ENCODE data around the gene FBH1.

- TF ChIP-seq CTCF (IDR thresholded peaks at IDR 0.05), result no peak
- no peak for TF ChIP-seq REST (IDR thresholded peaks at IDR 0.05; ENCODE audit: insufficient read depth in 1 of 2, low read depth in 2 of 2, low read length in 1 of 2)
- no peak for TF ChIP-seq TCF7L2 (IDR thresholded peaks at IDR 0.05; ENCODE audit: low read depth, low read length)
- no peak for TF ChIP-seq POLR2AphosphoS5 (IDR thresholded peaks at IDR 0.05; ENCODE audit: low read depth, low read length)
Measured at GRCh38 chr10:5929442-5929841, 39.4 kb downstream of the FBH1 start.
